Pancreas (tissue), 10 donors: ENCODE measurements around the gene PHLDB1. TPM values are rescaled to one million over a fixed set of nuclear protein-coding genes. Genes with fewer than 3 reads are reported as not detected.

ENCODE experiments used
- ATAC-seq, 4 donors: fragments of 200-7000 bp; cut with Tn5 transposase; one replicate each; pipeline versions ENCODE4 v1.8.0 to v1.9.1; 2020; ENCODE audit warnings: mild to moderate bottlenecking in 4 of 4, moderate library complexity in 4 of 4
- DNase-seq, 6 donors: peaks; one replicate each; pipeline ENCODE4 v3.0.0-alpha.2; 2020
- FAIRE-seq: peaks from 2 replicates; lab custom pipeline; 2012; peaks lifted over from hg19 to GRCh38; lab: Jason Lieb, UNC
- H3K27ac ChIP-seq, 4 donors: fragments of 200-600 bp; sonication (generic); 1 replicate in 3 of 4; 2 replicates in 1 of 4; pipeline versions ENCODE4 v1.5.0 to v1.8.0; 2020
- H3K27me3 ChIP-seq, 4 donors: fragments of 200-600 bp; one replicate each; pipeline ENCODE4 v1.8.0; 2021
- H3K36me3 ChIP-seq, 3 donors: fragments of 200-600 bp; sonication (generic) in 1 of 3; one replicate each; pipeline versions ENCODE4 v1.5.0 to v1.8.0; 2020 to 2021
- H3K4me1 ChIP-seq, 3 donors: fragments of 200-600 bp; one replicate each; pipeline ENCODE4 v1.8.0; 2021
- H3K4me3 ChIP-seq, 4 donors: fragments of 200-600 bp; sonication (generic) in 2 of 4; one replicate each; pipeline versions ENCODE4 v1.5.0 to v1.8.0; 2020 to 2021
- H3K9me3 ChIP-seq, 4 donors: fragments of 200-600 bp; one replicate each; pipeline ENCODE4 v1.8.0; 2021
- CTCF ChIP-seq, 4 donors: fragments of 200-600 bp; sonication (generic) in 3 of 4; IDR thresholded peaks; one replicate each; pipeline versions ENCODE4 v1.5.0 to v1.8.0; 2021; ENCODE audit warnings: antibody characterized with exemption in 4 of 4
- WGBS, 2 donors: extraction: QIAGEN DNeasy Blood & Tissue Kit; methylation state at CpG; one replicate each; pipeline ENCODE4 v1.1.7; 2013; 5-methylcytosine and 5-hydroxymethylcytosine counted together
- intact Hi-C, 3 donors: fragments of 100-400 bp; cut with DNase I; formaldehyde crosslinking; loops; one replicate each; pipeline versions ENCODE4 v1.11.1 to v1.14.2; 2022
- polyA plus RNA-seq, 2 donors: library from polyadenylated mRNA; stranded (reverse); fragments of 200-250 nt; gene quantifications; one replicate each; pipeline ENCODE4 v1.2.3, GENCODE V29; 2013
- total RNA-seq, 6 donors: library from RNA; stranded (reverse); fragmentation: NEBNext Ultra II Directional in 4 of 6; extraction: Animal tissue kit (Norgen Biotek cat#: 25700) in 4 of 6; gene quantifications; one replicate each; pipeline versions ENCODE4 v1.2.1 to v1.2.4, GENCODE V29; 2021 to 2023
- donor health status: healthy with polysubstance abuse.
- donor health status: DM: no; HTN: no; CAD: no; lungs with moderate emphysema.
- donor health status: DM: no; HTN: no; CAD: no.
- donor health status: control.
- donor health status: control.
- donor health status: Bipolar disorder and iron deficiency.
- donor health status: DM: yes; HTN: yes; CAD: no.
- donor health status: DM: no; HTN: no; CAD: no.
- donor health status: DM: no; HTN: no; CAD: no.
- donor health status: DM: yes; HTN: yes; CAD: no.

PHLDB1 gene
- total and polyA plus RNA-seq, 8 donors, result 29.3 to 153 (median 48.0) TPM

GRCh38 chr11:118629761-118630661, 22.6 kb downstream of the PHLDB1 start:
- peaks cover 0 to 19% (median 0%) of the 10 kb centered on the region in 3 donors for H3K36me3 ChIP-seq
- no peaks in the 10 kb centered on the region for H3K27me3 ChIP-seq
- intact Hi-C loops, result no loop called here
- no peak overlapping the region for H3K4me3 ChIP-seq
- FAIRE-seq (no peak), ATAC-seq (peak; percentile 4 to 50 (median 48)), DNase-seq (peak in 3 of 6 donors; percentile 42 to 67 (median 58))
- H3K9me3 ChIP-seq, result no peaks in the 10 kb centered on the region
- H3K4me1 ChIP-seq, result peaks cover 5 to 7% (median 7%) of the 10 kb centered on the region in 3 donors
- WGBS, 2 donors, result 41 to 46% methylated on average over 6 of the region's 6 CpGs
- no peak for TF ChIP-seq CTCF (IDR thresholded peaks at IDR 0.05)
- no peak overlapping the region for H3K27ac ChIP-seq

- Histone ChIP-seq H3K27me3 (no peaks in the 10 kb centered on the region), H3K4me3 (no peak overlapping the region), H3K4me1 (peaks cover 7 to 15% (median 12%) of the 10 kb centered on the region in 3 donors), H3K27ac (no peak overlapping the region), H3K36me3 (peaks cover 0 to 25% (median 0%) of the 10 kb centered on the region in 3 donors), H3K9me3 (no peaks in the 10 kb centered on the region)
- intact Hi-C loops, result no loop called here
- no peak for DNase-seq
- ATAC-seq, result no peak
- WGBS, 2 donors, result 92 to 94% methylated on average over 14 of the region's 14 CpGs
- no peak for FAIRE-seq
- TF ChIP-seq CTCF (IDR thresholded peaks at IDR 0.05), result no peak
Observed at GRCh38 chr11:118631142-118631909, 23.9 kb downstream of the PHLDB1 start.

DNA sequence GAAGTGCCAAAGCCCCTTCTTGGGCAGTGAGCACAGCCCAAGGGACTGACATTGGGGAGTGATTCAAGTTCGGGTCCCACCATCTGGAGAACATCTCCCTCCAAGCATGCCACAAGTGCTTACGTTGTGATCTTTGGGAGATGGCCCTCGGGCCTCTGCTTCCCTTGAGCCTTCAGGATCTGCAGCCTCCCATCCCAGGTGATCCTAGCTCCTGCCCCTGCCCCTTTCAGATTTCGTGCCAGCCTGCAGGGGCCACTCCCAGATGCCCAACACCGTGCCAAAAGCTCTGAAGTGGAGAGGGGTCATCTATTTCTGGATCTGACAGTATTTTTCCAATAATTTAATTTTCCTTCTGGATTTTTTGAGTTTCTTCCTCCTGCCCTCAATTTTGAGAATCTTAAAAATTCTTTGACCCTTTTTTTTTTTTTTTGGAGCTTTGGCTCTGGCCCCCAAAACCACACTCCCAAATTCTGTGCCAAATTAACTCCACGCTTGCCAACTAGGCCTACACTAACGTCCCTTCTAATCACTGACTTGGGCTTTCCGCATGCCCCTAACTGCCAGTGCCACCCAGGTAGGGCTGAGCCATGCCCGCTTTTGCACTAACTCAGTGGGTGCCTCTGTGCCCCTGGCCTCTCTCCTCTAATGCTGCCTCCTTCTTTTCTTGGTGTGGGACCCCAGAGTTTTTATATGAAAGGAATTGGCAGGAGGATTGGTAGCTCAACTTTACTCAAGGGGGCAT, 25.3 kb downstream of the PHLDB1 start:
- FAIRE-seq, result no peak
- Histone ChIP-seq H3K9me3 (no peaks in the 10 kb centered on the region), H3K4me3 (no peak overlapping the region), H3K4me1 (peaks cover 7 to 15% (median 12%) of the 10 kb centered on the region in 3 donors), H3K27me3 (no peaks in the 10 kb centered on the region), H3K27ac (no peak overlapping the region), H3K36me3 (peaks cover 0 to 18% (median 0%) of the 10 kb centered on the region in 3 donors)
- no peak for TF ChIP-seq CTCF (IDR thresholded peaks at IDR 0.05)
- DNase-seq, result no peak
- 83 to 89% methylated on average over 9 of the region's 9 CpGs for WGBS, 2 donors
- ATAC-seq, result no peak
- intact Hi-C loops, result no loop called here

GRCh38 chr11:118633319-118633690, 25.9 kb downstream of the PHLDB1 start:
- no peak for ATAC-seq
- Histone ChIP-seq H3K36me3 (peaks cover 0 to 13% (median 0%) of the 10 kb centered on the region in 3 donors), H3K4me3 (no peak overlapping the region), H3K9me3 (no peaks in the 10 kb centered on the region), H3K27ac (no peak overlapping the region), H3K4me1 (peaks cover 7 to 15% (median 12%) of the 10 kb centered on the region in 3 donors), H3K27me3 (no peaks in the 10 kb centered on the region)
- DNase-seq, result no peak
- no peak for FAIRE-seq
- intact Hi-C loops, result no loop called here
- 86 to 94% methylated on average over 1 of the region's 1 CpG for WGBS, 2 donors
- no peak for TF ChIP-seq CTCF (IDR thresholded peaks at IDR 0.05)
